H1 (cell line): ENCODE results near the gene RBM10. TPM values are rescaled to one million over a fixed set of nuclear protein-coding genes. Genes with fewer than 3 reads are reported as not detected.

Source experiments
- CTCF ChIA-PET: fragments of 300-600 bp; sonication (Branson Sonifier 250); formaldehyde crosslinking; loops from one replicate; lab custom pipeline; 2021; ENCODE audit not compliant: partially characterized antibody; lab: Charles Lee
- POLR2A ChIA-PET: fragments of 300-600 bp; sonication (Branson Sonifier 250); formaldehyde crosslinking; loops from one replicate; lab custom pipeline; 2021; ENCODE audit warnings: inconsistent platforms; ENCODE audit not compliant: partially characterized antibody; lab: Charles Lee
- DNase-seq, 2 experiments: peaks; one replicate each; pipeline versions ENCODE4 v3.0.0 to v3.0.0-alpha.2; 2010 to 2022; ENCODE audit warnings: low spot score in 2 of 2, low read depth in 1 of 2, mixed read lengths in 1 of 2
- FAIRE-seq: peaks from 2 replicates; lab custom pipeline; 2011; peaks lifted over from hg19 to GRCh38; lab: Jason Lieb, UNC
- H2AFZ ChIP-seq: 2 replicates; pipeline ENCODE4 v1.8.1; 2012; ENCODE audit warnings: low read length, inconsistent platforms
- H2AK5ac ChIP-seq: 2 replicates; pipeline ENCODE4 v1.6.1; 2013; ENCODE audit warnings: low read depth, low read length
- H2BK120ac ChIP-seq: replicated peaks from 2 replicates; pipeline ENCODE3; 2013; ENCODE audit warnings: low read depth, low read length, inconsistent platforms
- H2BK12ac ChIP-seq: 2 replicates; pipeline ENCODE4 v1.6.1; 2013; ENCODE audit warnings: low read depth, low read length
- H2BK15ac ChIP-seq: 2 replicates; pipeline ENCODE4 v1.6.1; 2013; ENCODE audit warnings: low read length
- H2BK20ac ChIP-seq: 2 replicates; pipeline ENCODE4 v1.6.1; 2013; ENCODE audit warnings: low read length
- H2BK5ac ChIP-seq: 2 replicates; pipeline ENCODE4 v1.6.1; 2013; ENCODE audit warnings: low read depth, low read length
- H3K14ac ChIP-seq: 2 replicates; pipeline ENCODE4 v1.6.1; 2013; ENCODE audit warnings: inconsistent platforms; ENCODE audit not compliant: insufficient read length
- H3K18ac ChIP-seq: 2 replicates; pipeline ENCODE4 v1.6.1; 2013; ENCODE audit warnings: low read length; ENCODE audit errors: extremely low read depth
- H3K23ac ChIP-seq: 2 replicates; pipeline ENCODE4 v1.6.1; 2013; ENCODE audit warnings: inconsistent platforms; ENCODE audit not compliant: insufficient read length
- H3K23me2 ChIP-seq: 2 replicates; pipeline ENCODE4 v1.6.1; 2013; ENCODE audit warnings: low read depth, low read length
- H3K27ac ChIP-seq: 2 replicates; pipeline ENCODE4 v1.6.1; 2011; ENCODE audit warnings: low read depth, low read length, inconsistent platforms
- H3K27me3 ChIP-seq, 4 experiments: replicated peaks in 1 of 4; 1 replicate in 1 of 4; 2 replicates in 3 of 4; pipeline versions ENCODE4 v1.6.1 to v1.8.1; 2011 to 2013; ENCODE audit warnings: low read length in 3 of 4, mild to moderate bottlenecking in 3 of 4, inconsistent platforms in 2 of 4, mixed read lengths in 2 of 4, moderate library complexity in 1 of 4; ENCODE audit not compliant: control insufficient read depth in 3 of 4, insufficient read depth in 3 of 4; ENCODE audit errors: extremely low read depth in 1 of 4
- H3K36me3 ChIP-seq, 4 experiments: 2 replicates each; pipeline versions ENCODE4 v1.6.1 to v1.8.1; 2011 to 2013; ENCODE audit warnings: mild to moderate bottlenecking in 4 of 4, low read length in 3 of 4, moderate library complexity in 2 of 4, control low read depth in 1 of 4, inconsistent platforms in 1 of 4; ENCODE audit not compliant: insufficient read depth in 4 of 4, control insufficient read depth in 2 of 4
- H3K4ac ChIP-seq: replicated peaks from 2 replicates; pipeline ENCODE3; 2013; ENCODE audit warnings: low read length, low read depth, mixed read lengths, inconsistent platforms; ENCODE audit not compliant: insufficient read length
- H3K4me1 ChIP-seq, 4 experiments: replicated peaks in 1 of 4; 1 replicate in 1 of 4; 2 replicates in 3 of 4; pipeline versions ENCODE4 v1.6.1 to v1.8.1; 2011 to 2013; ENCODE audit warnings: low read length in 3 of 4, inconsistent platforms in 2 of 4, mixed read lengths in 1 of 4; ENCODE audit not compliant: insufficient read depth in 4 of 4, control insufficient read depth in 3 of 4
- H3K4me2 ChIP-seq, 2 experiments: 2 replicates each; pipeline versions ENCODE4 v1.6.1 to v1.8.1; 2011 to 2013; ENCODE audit warnings: low read depth in 2 of 2, low read length in 2 of 2, control low read depth in 1 of 2, inconsistent platforms in 1 of 2, mild to moderate bottlenecking in 1 of 2; ENCODE audit not compliant: insufficient read depth in 1 of 2
- H3K4me3 ChIP-seq, 4 experiments: fragments of 200-600, 300-600 bp in 1 of 4; sonication (generic), shearing (Covaris generic), sonication (Bioruptor Twin) in 1 of 4; 2 replicates each; pipeline versions ENCODE4 v1.5.1 to v1.8.1; 2011 to 2016; ENCODE audit warnings: low read length in 4 of 4, low read depth in 3 of 4, control low read depth in 2 of 4, inconsistent platforms in 2 of 4, mild to moderate bottlenecking in 2 of 4, mixed read lengths in 1 of 4, moderate library complexity in 1 of 4; ENCODE audit not compliant: insufficient read depth in 2 of 4; ENCODE audit errors: extremely low read depth in 1 of 4
- H3K56ac ChIP-seq: replicated peaks from 2 replicates; pipeline ENCODE3; 2013; ENCODE audit warnings: low read depth, mild to moderate bottlenecking, mixed read lengths, low read length, inconsistent platforms; ENCODE audit not compliant: insufficient read length
- H3K79me1 ChIP-seq: 2 replicates; pipeline ENCODE4 v1.6.1; 2013; ENCODE audit warnings: low read depth, low read length, control low read depth
- H3K79me2 ChIP-seq, 2 experiments: 2 replicates each; pipeline versions ENCODE4 v1.6.1 to v1.8.1; 2012 to 2013; ENCODE audit warnings: low read length in 2 of 2, mild to moderate bottlenecking in 2 of 2, inconsistent platforms in 1 of 2; ENCODE audit not compliant: insufficient read depth in 2 of 2, control insufficient read depth in 1 of 2
- H3K9ac ChIP-seq, 4 experiments: replicated peaks in 1 of 4; 1 replicate in 1 of 4; 2 replicates in 3 of 4; pipeline versions ENCODE4 v1.6.1 to v1.8.1; 2011 to 2013; ENCODE audit warnings: low read depth in 3 of 4, low read length in 3 of 4, control low read depth in 2 of 4, mild to moderate bottlenecking in 2 of 4, moderate library complexity in 2 of 4, inconsistent platforms in 1 of 4; ENCODE audit errors: extremely low read depth in 1 of 4
- H3K9me3 ChIP-seq, 2 experiments: 2 replicates each; pipeline versions ENCODE4 v1.6.1 to v1.8.1; 2012 to 2013; ENCODE audit warnings: mild to moderate bottlenecking in 2 of 2, moderate library complexity in 2 of 2, control low read depth in 1 of 2, inconsistent platforms in 1 of 2, low read depth in 1 of 2, low read length in 1 of 2, mixed read lengths in 1 of 2; ENCODE audit not compliant: insufficient read depth in 2 of 2
- H4K20me1 ChIP-seq, 2 experiments: replicated peaks in 1 of 2; 2 replicates each; pipeline versions ENCODE3 to v1.8.1; 2011 to 2013; ENCODE audit warnings: inconsistent platforms in 2 of 2, low read length in 2 of 2, mild to moderate bottlenecking in 1 of 2; ENCODE audit not compliant: insufficient read depth in 2 of 2, control insufficient read depth in 1 of 2
- H4K5ac ChIP-seq: 2 replicates; pipeline ENCODE4 v1.6.1; 2013; ENCODE audit warnings: low read length, low read depth, mixed read lengths, inconsistent platforms; ENCODE audit not compliant: insufficient read length
- H4K8ac ChIP-seq: 2 replicates; pipeline ENCODE4 v1.8.0; 2013; ENCODE audit warnings: mild to moderate bottlenecking, moderate library complexity, low read length, inconsistent platforms; ENCODE audit not compliant: insufficient read depth; ENCODE audit errors: extremely low read depth
- H4K91ac ChIP-seq: replicated peaks from 2 replicates; pipeline ENCODE3; 2013; ENCODE audit warnings: low read length, mixed read lengths, inconsistent platforms; ENCODE audit not compliant: insufficient read length
- TAF1 ChIP-seq: IDR thresholded peaks from 2 replicates; pipeline ENCODE4 v1.6.1; 2011; ENCODE audit warnings: mild to moderate bottlenecking, low read depth, low read length
- WGBS, 2 experiments: shearing (Covaris generic) in 1 of 2; methylation state at CpG; one replicate each; pipeline versions ENCODE4 v1.1.6 to v1.1.7; 2013 to 2015; ENCODE audit warnings: low lambda C conversion rate in 2 of 2, mixed read lengths in 2 of 2, inconsistent platforms in 1 of 2, low coverage in 1 of 2, missing lambda C conversion rate in 1 of 2; ENCODE audit not compliant: insufficient replicate concordance in 2 of 2, insufficient coverage in 1 of 2, insufficient read length in 1 of 2; ENCODE audit errors: extremely low coverage in 1 of 2, missing lambda C conversion rate in 1 of 2; 5-methylcytosine and 5-hydroxymethylcytosine counted together
- polyA plus RNA-seq, 7 experiments: library from polyadenylated mRNA; depleted of rRNA in 3 of 7; stranded (reverse) in 5 of 7; unstranded in 2 of 7; fragments of >200 nt in 5 of 7; fragments of 200-250 nt in 2 of 7; gene quantifications; 1 replicate in 5 of 7; 2 replicates in 1 of 7; 4 replicates in 1 of 7; pipeline versions ENCODE4 v1.2.1 to v1.2.3, GENCODE V29; 2011 to 2013; ENCODE audit warnings: missing spikeins in 2 of 7, mixed read lengths in 2 of 7
- total RNA-seq: library from RNA; stranded (reverse); fragmentation: NEBNext Ultra II Directional; extraction: Animal tissue kit (Norgen Biotek cat#: 25700); gene quantifications from 2 replicates; pipeline ENCODE4 v1.2.1, GENCODE V29; 2021

The RBM10 gene
- total and polyA plus RNA-seq, 2 of the 8 experiments (the other 6 are each of a cell fraction or from before 2014, with no cell fraction given): 35.7 to 64.0 TPM

- H3K4me1 ChIP-seq: no peaks in the 10 kb centered on the region
- no peak overlapping the region for H3K27ac ChIP-seq
- H2BK15ac ChIP-seq: no peak overlapping the region
- no peak overlapping the region for H3K4ac ChIP-seq
- DNase-seq: no peak
- H3K36me3 ChIP-seq: peaks cover 4 to 50% (median 33%) of the 10 kb centered on the region in 4 experiments; a peak in 7 of 8 replicates
- no peaks in the 10 kb centered on the region for H3K79me2 ChIP-seq
- WGBS, 2 experiments: 100% methylated on average over 4 of the region's 5 CpGs; no CpG with 5 or more reads in 1 of the 2 experiments
- H3K56ac ChIP-seq: no peak overlapping the region
- no peaks in the 10 kb centered on the region for H3K9me3 ChIP-seq
- no peak overlapping the region for H3K9ac ChIP-seq
- no peak overlapping the region for H2BK120ac ChIP-seq
- no peak overlapping the region for H4K5ac ChIP-seq
- no peak for FAIRE-seq
- no peak overlapping the region for H3K14ac ChIP-seq
- H3K23ac ChIP-seq: no peak overlapping the region
- no peak overlapping the region for H3K4me3 ChIP-seq
- no peak overlapping the region for H2BK5ac ChIP-seq
- peaks cover 0 to 3% of the 10 kb centered on the region in 2 experiments for H4K20me1 ChIP-seq
- H2AFZ ChIP-seq: no peak overlapping the region
- CTCF ChIA-PET: interaction anchor here (0.9 kb wide), 1 partner anchor 20 kb away, joined by 4 read pairs; no protein-coding TSS in a partner anchor
- H2BK20ac ChIP-seq: no peak overlapping the region
- no peaks in the 10 kb centered on the region for H3K23me2 ChIP-seq
- POLR2A ChIA-PET: no interaction called here
- no peaks in the 10 kb centered on the region for H3K27me3 ChIP-seq
- no peak overlapping the region for H2BK12ac ChIP-seq
- no peak overlapping the region for H3K4me2 ChIP-seq
- TF ChIP-seq TAF1: no peak
- H2AK5ac ChIP-seq: no peak overlapping the region
- no peak overlapping the region for H4K91ac ChIP-seq
- H3K18ac ChIP-seq: no peak overlapping the region
- H4K8ac ChIP-seq: no peak overlapping the region
- H3K79me1 ChIP-seq: no peaks in the 10 kb centered on the region
Observed at GRCh38 chrX:47178337-47178736, 33.3 kb downstream of the RBM10 start.
